ENCODE results near the gene KRTAP3-2.

KRTAP3-2 gene

DNA sequence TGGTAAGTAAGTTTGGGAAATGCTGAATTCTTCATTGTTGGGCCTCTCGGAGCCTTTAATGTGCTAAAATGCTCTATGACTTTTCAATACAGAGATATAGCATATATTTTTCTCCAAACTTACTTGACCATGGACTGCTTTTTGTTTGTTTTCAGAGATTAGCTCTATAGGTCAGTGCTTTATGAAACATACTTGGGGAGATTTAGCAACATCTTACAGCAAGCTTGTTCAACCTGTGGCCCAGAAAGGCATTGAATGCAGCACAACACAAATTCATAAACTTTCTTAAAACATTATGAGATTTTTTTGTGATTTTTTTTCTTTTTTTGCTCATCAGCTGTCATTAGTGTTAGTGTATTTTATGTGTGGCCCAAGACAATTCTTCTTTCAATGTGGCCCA is 10.2 kb upstream of the KRTAP3-2 start:
- no peak for DNase-seq

- DNase-seq: peak; percentile 28 to 50
Measured at GRCh38 chr17:41009301-41009760, 9.6 kb upstream of the KRTAP3-2 start.

GRCh38 chr17:41008811-41009210 is 9.1 kb upstream of the KRTAP3-2 start, which contains the start of gene KRTAP3-1:
Gene KRTAP3-1 (minus strand): TSS chr17:41009128. CDS start chr17:41009074, 54 bp downstream.
- DNase-seq: peak; percentile 36 to 80

DNA sequence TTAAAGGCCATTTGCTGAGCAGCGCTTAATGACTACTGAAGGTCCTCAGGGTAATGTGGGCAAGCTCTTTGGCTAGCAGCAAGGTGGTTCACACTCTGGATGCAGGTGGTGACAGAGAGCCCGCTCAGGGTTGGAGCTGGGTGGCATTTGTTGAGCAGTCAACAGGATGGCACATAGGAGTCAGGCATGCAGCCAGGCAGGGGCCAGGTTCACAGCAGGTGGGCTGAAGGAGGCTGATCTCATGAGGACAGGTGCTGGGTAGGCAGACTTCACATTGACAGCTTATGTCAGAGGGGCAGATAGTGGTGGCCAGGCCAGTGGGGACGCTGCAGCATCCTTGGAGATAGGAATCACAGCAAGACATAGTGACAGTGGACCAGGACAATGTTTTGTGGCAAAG is 4.7 kb upstream of the KRTAP3-2 start:
- DNase-seq: no peak

- DNase-seq: no peak
Measured at GRCh38 chr17:41003926-41004325, 4.2 kb upstream of the KRTAP3-2 start.

DNA sequence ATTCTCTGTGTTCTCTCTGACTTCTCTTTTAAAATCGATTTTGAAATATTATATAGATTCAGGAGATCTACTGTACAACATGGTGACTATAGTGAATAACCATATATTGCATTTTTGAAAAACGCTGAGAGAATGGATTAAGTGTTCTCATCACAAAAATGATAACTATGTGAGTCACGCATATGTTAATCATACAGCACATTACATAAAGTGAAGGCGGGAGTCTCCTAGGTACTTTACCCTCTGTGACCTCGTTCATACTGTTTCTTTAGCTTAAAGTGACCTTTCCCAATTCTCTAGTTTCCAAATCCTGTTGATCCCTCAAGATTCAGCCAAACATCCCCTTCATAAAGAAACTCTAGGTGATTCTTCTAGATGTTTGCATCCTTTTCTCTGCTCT is 3.1 kb upstream of the KRTAP3-2 start:
- DNase-seq: no peak

DNA sequence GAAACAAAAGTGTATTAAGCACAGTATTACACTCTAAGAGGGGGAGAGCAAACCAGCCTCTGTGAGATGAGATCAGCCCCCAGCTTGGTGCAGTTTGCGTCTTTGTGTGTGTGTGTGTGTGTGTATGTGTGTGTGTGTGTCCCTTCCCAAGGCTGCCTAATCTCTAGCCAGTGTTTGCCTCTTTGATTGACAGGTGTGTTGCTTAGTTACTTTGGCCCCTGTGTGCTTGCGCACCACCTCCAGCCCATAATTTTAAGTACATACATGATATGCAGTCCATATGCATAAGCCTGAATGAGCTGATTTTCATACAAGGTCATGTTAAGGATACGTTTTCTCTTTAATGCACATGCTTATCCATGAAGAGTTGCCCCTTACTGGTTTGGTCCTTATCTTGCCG is 2.1 kb upstream of the KRTAP3-2 start:
- peak; percentile 57 to 58 for DNase-seq

- no peak for DNase-seq
Measured at GRCh38 chr17:40997361-40997760, 2.3 kb downstream of the KRTAP3-2 start.

GRCh38 chr17:40996829-40997228 is 2.9 kb downstream of the KRTAP3-2 start:
- DNase-seq: no peak

GRCh38 chr17:40995116-40995515 is 4.6 kb downstream of the KRTAP3-2 start:
- no peak for DNase-seq

- no peak for DNase-seq
Measured at GRCh38 chr17:40993839-40994238, 5.9 kb downstream of the KRTAP3-2 start, which contains the start of gene KRTAP3-3. Gene KRTAP3-3 (minus strand): TSS chr17:40994164. CDS start chr17:40994097, 67 bp downstream.

GRCh38 chr17:40993084-40993483 is 6.6 kb downstream of the KRTAP3-2 start:
- DNase-seq: no peak

- peak; percentile 61 to 64 for DNase-seq
Measured at GRCh38 chr17:40992666-40993065, 7.0 kb downstream of the KRTAP3-2 start.

GRCh38 chr17:40986920-40987319 is 12.8 kb downstream of the KRTAP3-2 start:
- peak; percentile 32 to 80 for DNase-seq

- no peak for DNase-seq
Measured at GRCh38 chr17:40984226-40984625, 15.5 kb downstream of the KRTAP3-2 start, which contains the start of gene KRT40. Gene KRT40 (minus strand): TSS chr17:40984326. CDS start chr17:40984273, 53 bp downstream.

GRCh38 chr17:40981115-40981514 is 18.6 kb downstream of the KRTAP3-2 start:
- DNase-seq: no peak

GRCh38 chr17:40980596-40980995 is 19.1 kb downstream of the KRTAP3-2 start:
- DNase-seq: peak in 1 of 2 experiments; percentile 27

GRCh38 chr17:40980117-40980516 is 19.6 kb downstream of the KRTAP3-2 start:
- no peak for DNase-seq

GRCh38 chr17:40978575-40979151 is 21.0 kb downstream of the KRTAP3-2 start:
- no peak for DNase-seq

DNA sequence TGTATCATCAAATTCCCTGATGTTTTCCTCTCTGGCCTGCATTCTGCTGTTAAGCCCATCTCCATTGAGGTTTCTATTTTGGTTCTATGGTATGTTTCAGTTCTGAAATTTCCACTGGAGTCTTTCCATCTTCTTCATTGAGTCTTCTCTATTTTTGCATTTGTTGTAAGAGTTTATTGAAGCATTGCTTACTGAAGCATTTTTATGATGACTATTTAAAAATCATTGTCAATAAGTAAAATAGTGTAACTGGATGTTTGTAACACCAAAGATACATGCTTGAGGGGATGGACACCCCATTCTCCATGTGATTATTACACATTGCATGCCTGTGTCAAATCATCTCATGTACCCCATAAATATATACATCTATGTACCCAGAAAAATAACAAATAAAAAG is 24.2 kb downstream of the KRTAP3-2 start:
- no peak for DNase-seq

DNA sequence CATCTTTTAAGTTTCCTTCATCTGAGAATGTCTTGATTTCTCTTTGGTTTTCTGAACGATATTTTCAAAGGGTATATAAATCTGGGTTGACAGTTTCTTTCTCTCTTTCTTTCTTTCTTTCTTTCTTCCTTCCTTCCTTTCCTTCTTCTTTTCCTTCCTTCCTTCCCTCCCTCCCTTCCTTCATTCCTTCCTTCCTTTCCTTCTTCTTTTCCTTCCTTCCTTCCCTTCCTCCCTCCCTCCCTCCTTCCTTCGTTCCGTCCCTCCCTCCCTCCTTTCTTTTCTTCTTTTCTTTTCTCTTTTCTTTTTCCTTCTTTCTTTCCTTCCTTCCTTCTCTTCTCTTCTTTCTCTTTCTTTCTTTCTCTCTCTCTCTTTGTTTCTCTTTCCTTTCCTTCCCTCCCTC is 25.3 kb downstream of the KRTAP3-2 start:
- no peak for DNase-seq

DNA sequence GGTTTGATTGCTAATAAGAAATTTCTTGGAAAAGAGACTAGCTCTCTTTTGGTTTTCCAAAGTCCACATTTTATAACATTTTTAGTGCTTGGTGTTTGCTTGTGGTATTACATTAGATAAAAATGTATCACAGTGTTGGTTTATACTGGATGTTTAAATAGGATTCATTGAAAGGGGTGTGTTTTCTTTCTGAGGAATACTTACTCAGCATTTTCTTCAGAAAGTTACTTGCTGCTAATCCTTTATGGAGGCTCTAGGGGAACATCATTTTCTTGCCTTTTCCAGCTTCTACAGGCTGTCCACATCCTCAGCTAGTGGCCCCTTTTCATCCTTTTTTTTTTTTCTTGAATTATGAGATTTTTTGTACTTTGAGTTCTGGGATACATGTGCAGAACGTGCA is 32.1 kb downstream of the KRTAP3-2 start:
- no peak for DNase-seq

GRCh38 chr17:40966848-40967247 is 32.9 kb downstream of the KRTAP3-2 start, which contains the start of gene KRT39:
Gene KRT39 (minus strand): TSS chr17:40966948. CDS start chr17:40966856, 92 bp downstream.
- DNase-seq: no peak

DNA sequence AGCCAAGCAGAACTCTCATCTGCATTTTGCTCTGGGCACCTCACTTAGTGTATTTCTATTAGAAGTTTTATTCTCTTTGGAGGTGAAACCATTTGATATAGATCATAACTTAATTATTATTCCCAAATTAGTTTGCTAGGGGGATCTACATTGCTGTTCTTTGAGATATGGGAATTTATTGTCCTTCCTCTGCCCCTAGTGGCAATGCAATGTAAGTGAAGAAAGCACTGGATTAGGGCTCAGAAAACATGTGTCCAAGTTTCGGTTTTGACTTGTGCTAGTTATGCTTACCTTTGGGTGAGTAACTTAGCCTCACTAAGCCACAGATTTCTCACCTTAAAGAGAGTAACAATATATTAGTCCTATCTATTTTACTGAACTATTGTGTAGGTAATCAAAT is 35.9 kb downstream of the KRTAP3-2 start:
- no peak for DNase-seq

GRCh38 chr17:40962059-40962561 is 37.6 kb downstream of the KRTAP3-2 start:
- DNase-seq: no peak

Measured in NCI-H526 (cell line).